ENCODE measurements around the gene HMX1.

- no peak for TF ChIP-seq MAX (IDR thresholded peaks at IDR 0.05; ENCODE audit: low read depth, low read length)
- TF ChIP-seq POLR2A (IDR thresholded peaks at IDR 0.05; ENCODE audit: low read depth, low read length) = no peak
- no peak for TF ChIP-seq SUZ12 (IDR thresholded peaks at IDR 0.05; ENCODE audit: unreplicated experiment)
- TF ChIP-seq SMC3 (IDR thresholded peaks at IDR 0.05; ENCODE audit: borderline replicate concordance, low read length) = no peak
- TF ChIP-seq FOXK2 (IDR thresholded peaks at IDR 0.05) = no peak
- TF ChIP-seq RAD21 (IDR thresholded peaks at IDR 0.05; ENCODE audit: insufficient read depth, low read depth, low read length) = no peak
Observed at GRCh38 chr4:8920289-8920965, 48.8 kb upstream of the HMX1 start.
